ENCODE results near the gene SPTBN2.
A peak's percentile ranks its signal among the peaks of the same experiment; 100 is the strongest.

SPTBN2 gene

GRCh38 chr11:66728693-66729385, at the start of gene SPTBN2:
Gene SPTBN2, minus strand, starts transcription at chr11:66729216. Its CDS starts 7,976 bp downstream, at chr11:66721240.
- DNase-seq (ENCODE audit: low spot score), result peak; percentile 36

- no peak for DNase-seq (ENCODE audit: low spot score)
Measured at GRCh38 chr11:66768818-66769217, 39.8 kb upstream of the SPTBN2 start.

GRCh38 chr11:66768088-66768521, 39.1 kb upstream of the SPTBN2 start:
- no peak for DNase-seq (ENCODE audit: low spot score)

DNA sequence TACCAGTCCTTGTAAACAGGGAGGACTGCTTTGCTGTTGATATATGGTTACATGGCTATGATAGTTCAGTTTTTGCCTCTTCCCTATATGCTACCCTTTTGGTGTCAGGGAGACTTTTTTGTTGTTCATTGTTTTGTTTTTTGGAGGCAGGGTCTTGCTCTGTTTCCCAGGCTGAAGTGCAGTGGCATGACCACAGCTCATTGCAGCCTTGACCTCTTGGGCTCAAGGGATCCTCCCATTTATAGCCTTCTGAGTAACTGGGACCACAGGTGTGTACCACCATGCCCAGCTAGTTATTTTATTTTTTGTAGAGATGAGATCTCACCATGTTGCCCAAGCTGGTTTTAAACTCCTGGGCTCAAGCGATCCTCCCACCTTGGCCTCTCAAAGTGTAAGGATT, 38.6 kb upstream of the SPTBN2 start:
- DNase-seq (ENCODE audit: low spot score), result no peak

GRCh38 chr11:66766681-66767080, 37.7 kb upstream of the SPTBN2 start:
- DNase-seq (ENCODE audit: low spot score), result no peak

DNA sequence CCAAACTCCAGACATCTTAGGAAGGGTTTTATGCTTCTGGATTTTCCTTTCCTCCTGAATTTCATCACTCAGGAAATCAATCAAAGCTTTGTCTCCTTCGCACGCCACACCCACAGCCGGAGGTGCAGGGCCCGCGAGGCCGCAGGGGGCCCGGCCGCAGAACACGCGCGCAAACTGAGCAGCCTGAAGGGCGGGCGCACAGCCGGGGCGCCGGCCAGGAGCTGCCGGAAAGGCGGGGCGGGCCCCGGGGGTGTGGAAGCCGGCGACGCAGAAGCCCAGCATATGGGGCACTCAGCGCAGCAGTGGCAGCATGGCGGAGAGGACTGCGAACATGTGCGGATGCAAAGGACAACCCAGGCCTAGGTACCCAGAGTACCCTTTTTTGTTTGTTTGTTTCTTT, 33.1 kb upstream of the SPTBN2 start:
- DNase-seq (ENCODE audit: low spot score), result no peak

GRCh38 chr11:66752148-66752547, 23.1 kb upstream of the SPTBN2 start:
- no peak for DNase-seq (ENCODE audit: low spot score)

- no peak for DNase-seq (ENCODE audit: low spot score)
Measured at GRCh38 chr11:66749091-66749490, 20.1 kb upstream of the SPTBN2 start.

DNA sequence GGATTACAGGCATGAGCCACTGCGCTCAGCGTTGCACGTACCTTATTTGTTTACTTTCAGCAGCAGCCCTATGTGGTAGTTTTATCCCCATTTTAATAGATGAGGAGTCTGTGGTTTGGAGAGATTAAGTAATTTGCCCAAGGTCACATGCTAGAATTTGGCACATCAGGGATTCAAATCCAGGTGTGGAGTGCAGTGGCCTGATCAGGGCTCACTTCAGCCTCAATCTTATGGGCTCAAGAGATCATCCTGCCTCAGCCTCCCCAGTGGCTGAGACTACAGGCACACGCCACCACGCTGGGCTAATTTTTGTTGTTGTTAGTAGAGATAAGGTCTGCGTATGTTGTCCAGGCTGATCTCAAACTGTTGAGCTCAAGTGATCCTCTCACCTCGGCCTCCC, 18.5 kb upstream of the SPTBN2 start:
- no peak for DNase-seq (ENCODE audit: low spot score)

- DNase-seq (ENCODE audit: low spot score), result no peak
Measured at GRCh38 chr11:66745356-66746235, 16.6 kb upstream of the SPTBN2 start.

- DNase-seq (ENCODE audit: low spot score), result peak; percentile 98
Measured at GRCh38 chr11:66744485-66745355, 15.7 kb upstream of the SPTBN2 start.

- DNase-seq (ENCODE audit: low spot score), result no peak
Measured at GRCh38 chr11:66743271-66743968, 14.4 kb upstream of the SPTBN2 start.

DNA sequence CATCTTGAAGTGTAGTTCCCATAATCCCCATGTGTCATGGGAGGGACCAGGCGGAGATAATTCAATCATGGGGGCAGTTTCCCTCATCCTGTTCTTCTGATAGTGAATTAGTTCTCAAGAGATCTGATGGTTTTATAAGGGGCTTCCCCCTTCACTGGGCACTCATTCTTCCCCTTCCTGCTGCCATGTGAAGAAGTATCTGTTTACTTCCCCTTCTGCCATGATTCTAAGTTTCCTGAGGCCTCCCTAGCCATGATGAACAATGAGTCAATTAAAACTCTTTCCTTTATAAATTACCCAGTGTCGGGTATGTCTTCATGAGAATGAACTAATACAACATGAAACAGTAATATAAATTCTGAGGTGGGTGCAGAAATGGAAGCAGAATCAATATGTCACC, 12.1 kb upstream of the SPTBN2 start:
- no peak for DNase-seq (ENCODE audit: low spot score)

DNA sequence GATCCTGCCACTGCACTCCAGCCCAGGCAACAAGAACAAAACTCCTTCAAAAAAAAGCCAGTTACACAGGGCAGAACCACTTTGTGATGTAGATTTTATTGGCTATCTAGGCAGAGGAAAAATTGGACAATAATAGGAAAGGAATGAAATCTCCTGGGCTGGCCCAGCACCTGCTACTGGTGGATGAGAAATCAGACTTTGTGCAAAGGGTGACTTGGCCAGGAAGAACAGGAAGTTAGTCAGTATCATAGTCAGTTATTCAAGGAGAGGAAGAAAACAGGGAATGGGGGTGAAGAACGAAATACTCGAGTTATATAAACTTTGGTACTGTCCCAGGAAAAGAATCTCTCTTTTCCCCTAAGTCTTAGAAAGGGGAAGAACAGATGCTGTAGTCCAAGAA, 11.0 kb upstream of the SPTBN2 start:
- DNase-seq (ENCODE audit: low spot score), result no peak

GRCh38 chr11:66734215-66734614, 5.2 kb upstream of the SPTBN2 start:
- no peak for DNase-seq (ENCODE audit: low spot score)

DNA sequence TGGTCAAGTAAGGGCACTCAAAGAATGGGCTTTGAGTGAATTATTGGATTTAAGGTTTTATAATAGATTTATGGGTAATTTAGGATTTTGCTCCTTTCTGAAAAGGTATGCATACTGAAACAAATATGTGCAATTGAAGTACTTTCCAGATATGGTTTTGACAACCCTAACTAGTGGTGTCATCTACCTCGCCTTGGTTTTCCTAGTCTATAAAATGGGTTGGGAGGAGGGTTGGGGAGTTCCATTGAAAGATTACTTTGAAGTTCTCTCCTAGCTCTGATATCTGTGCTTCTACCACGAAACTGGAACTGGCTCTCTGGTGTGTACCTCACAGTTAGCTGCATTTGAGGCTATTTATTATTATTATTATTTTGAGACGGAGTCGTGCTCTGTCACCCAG, 431 bp upstream of the SPTBN2 start:
- no peak for DNase-seq (ENCODE audit: low spot score)

- no peak for DNase-seq (ENCODE audit: low spot score)
Measured at GRCh38 chr11:66728038-66728692, 851 bp downstream of the SPTBN2 start.

GRCh38 chr11:66727282-66728037, 1.6 kb downstream of the SPTBN2 start:
- peak; percentile 11 for DNase-seq (ENCODE audit: low spot score)

GRCh38 chr11:66725647-66726046, 3.4 kb downstream of the SPTBN2 start:
- no peak for DNase-seq (ENCODE audit: low spot score)

- DNase-seq (ENCODE audit: low spot score), result no peak
Measured at GRCh38 chr11:66725114-66725513, 3.9 kb downstream of the SPTBN2 start.

Data from AG08395 (cell line).